OCI-LY1 (cell line): ENCODE results near the gene DAP.

Experiments used
- H2AFZ ChIP-seq: fragments of 200-600 bp; sonication (generic), shearing (Covaris generic); 2 replicates; pipeline ENCODE4 v1.6.0; 2014; ENCODE audit warnings: antibody characterized with exemption, mild to moderate bottlenecking, low read length
- H3F3A ChIP-seq: fragments of 200-600 bp; sonication (generic), shearing (Covaris generic); 2 replicates; pipeline ENCODE4 v1.6.0; 2014; ENCODE audit warnings: mild to moderate bottlenecking, antibody characterized with exemption, low read length, moderate library complexity; ENCODE audit not compliant: insufficient read depth
- H3K27ac ChIP-seq: fragments of 200-600 bp; sonication (generic); 2 replicates; pipeline ENCODE4 v1.5.1; 2014; ENCODE audit warnings: low read length, mixed run types, mild to moderate bottlenecking, low read depth; ENCODE audit not compliant: poor library complexity, severe bottlenecking
- H3K27me3 ChIP-seq: fragments of 200-600 bp; sonication (generic); 2 replicates; pipeline ENCODE4 v1.6.0; 2014; ENCODE audit warnings: antibody characterized with exemption, mild to moderate bottlenecking, low read length, moderate library complexity; ENCODE audit not compliant: insufficient read depth
- H3K36me3 ChIP-seq: fragments of 200-600 bp; sonication (generic); 2 replicates; pipeline ENCODE4 v1.6.1; 2014; ENCODE audit warnings: mild to moderate bottlenecking, antibody characterized with exemption, low read length, moderate library complexity, mixed read lengths; ENCODE audit not compliant: insufficient read depth
- H3K4me1 ChIP-seq: fragments of 200-600 bp; sonication (generic); 2 replicates; pipeline ENCODE4 v1.5.1; 2014; ENCODE audit warnings: mild to moderate bottlenecking, low read length, moderate library complexity; ENCODE audit not compliant: insufficient read depth, severe bottlenecking
- H3K4me2 ChIP-seq: fragments of 200-600 bp; sonication (generic), shearing (Covaris generic); 2 replicates; pipeline ENCODE4 v1.6.1; 2014; ENCODE audit warnings: low read length
- H3K4me3 ChIP-seq: fragments of 200-600 bp; sonication (generic); 2 replicates; pipeline ENCODE4 v1.5.1; 2014; ENCODE audit warnings: low read length, low read depth, mild to moderate bottlenecking, mixed read lengths; ENCODE audit not compliant: poor library complexity, severe bottlenecking
- H3K79me2 ChIP-seq: fragments of 200-600 bp; shearing (Covaris generic); 2 replicates; pipeline ENCODE4 v1.6.1; 2016; ENCODE audit warnings: mixed run types, low read length, mixed read lengths; ENCODE audit not compliant: insufficient read depth
- H3K9ac ChIP-seq: fragments of 200-600 bp; sonication (generic), shearing (Covaris generic); 2 replicates; pipeline ENCODE4 v1.6.1; 2014; ENCODE audit warnings: mild to moderate bottlenecking, low read length, mixed read lengths
- H3K9me2 ChIP-seq: fragments of 200-600 bp; sonication (generic), shearing (Covaris generic); 2 replicates; pipeline ENCODE4 v1.6.1; 2014; ENCODE audit warnings: low read depth, mild to moderate bottlenecking, low read length, mixed read lengths
- H3K9me3 ChIP-seq: fragments of 200-600 bp; shearing (Covaris generic); 2 replicates; pipeline ENCODE4 v1.6.1; 2014; ENCODE audit warnings: low read length, mixed read lengths
- H4K20me1 ChIP-seq: fragments of 200-600 bp; sonication (generic), shearing (Covaris generic); 2 replicates; pipeline ENCODE4 v1.6.0; 2016; ENCODE audit warnings: mild to moderate bottlenecking, low read length; ENCODE audit not compliant: insufficient read depth
- EZH2 ChIP-seq: fragments of 200-600 bp; sonication (generic), shearing (Covaris generic); IDR thresholded peaks from 2 replicates; pipeline ENCODE4 v1.8.0; 2017; ENCODE audit warnings: borderline replicate concordance, mixed run types, mild to moderate bottlenecking, antibody characterized with exemption, low read length, moderate library complexity, mixed read lengths
- TF ChIP-seq, protein P1 (sequence below): fragments of 200-600 bp; sonication (generic), shearing (Covaris generic); IDR thresholded peaks from 2 replicates; pipeline ENCODE4 v1.5.1; 2017; ENCODE audit warnings: mild to moderate bottlenecking, antibody characterized with exemption, low read length, moderate library complexity, mixed read lengths

Gene DAP

GRCh38 chr5:10734832-10735523 lies 26.1 kb downstream of the DAP start:
- Histone ChIP-seq H3K79me2 (no peaks in the 10 kb centered on the region), H3K9me2 (no peaks in the 10 kb centered on the region), H3K4me1 (peaks cover 30% of the 10 kb centered on the region), H3K36me3 (peaks cover 29% of the 10 kb centered on the region), H3K4me2 (no peak overlapping the region), H4K20me1 (no peaks in the 10 kb centered on the region), H3F3A (no peaks in the 10 kb centered on the region), H3K9ac (no peak overlapping the region; the same call in 1 of the 2 replicates), H3K4me3 (no peak overlapping the region), H3K9me3 (no peaks in the 10 kb centered on the region), H3K27ac (peak overlapping the region; percentile 87), H3K27me3 (no peaks in the 10 kb centered on the region), H2AFZ (no peak overlapping the region)
- no peak for TF ChIP-seq EZH2
- TF ChIP-seq, protein P1, sequence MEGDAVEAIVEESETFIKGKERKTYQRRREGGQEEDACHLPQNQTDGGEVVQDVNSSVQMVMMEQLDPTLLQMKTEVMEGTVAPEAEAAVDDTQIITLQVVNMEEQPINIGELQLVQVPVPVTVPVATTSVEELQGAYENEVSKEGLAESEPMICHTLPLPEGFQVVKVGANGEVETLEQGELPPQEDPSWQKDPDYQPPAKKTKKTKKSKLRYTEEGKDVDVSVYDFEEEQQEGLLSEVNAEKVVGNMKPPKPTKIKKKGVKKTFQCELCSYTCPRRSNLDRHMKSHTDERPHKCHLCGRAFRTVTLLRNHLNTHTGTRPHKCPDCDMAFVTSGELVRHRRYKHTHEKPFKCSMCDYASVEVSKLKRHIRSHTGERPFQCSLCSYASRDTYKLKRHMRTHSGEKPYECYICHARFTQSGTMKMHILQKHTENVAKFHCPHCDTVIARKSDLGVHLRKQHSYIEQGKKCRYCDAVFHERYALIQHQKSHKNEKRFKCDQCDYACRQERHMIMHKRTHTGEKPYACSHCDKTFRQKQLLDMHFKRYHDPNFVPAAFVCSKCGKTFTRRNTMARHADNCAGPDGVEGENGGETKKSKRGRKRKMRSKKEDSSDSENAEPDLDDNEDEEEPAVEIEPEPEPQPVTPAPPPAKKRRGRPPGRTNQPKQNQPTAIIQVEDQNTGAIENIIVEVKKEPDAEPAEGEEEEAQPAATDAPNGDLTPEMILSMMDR = no peak

GRCh38 chr5:10734037-10734709 lies 26.9 kb downstream of the DAP start:
- H3K9ac ChIP-seq = no peak overlapping the region
- peaks cover 21% of the 10 kb centered on the region for H3K36me3 ChIP-seq
- no peaks in the 10 kb centered on the region for H3K9me3 ChIP-seq
- no peak overlapping the region for H3K27ac ChIP-seq
- H3K4me3 ChIP-seq = no peak overlapping the region
- TF ChIP-seq EZH2 = no peak
- TF ChIP-seq, protein P1 = no peak
- no peaks in the 10 kb centered on the region for H4K20me1 ChIP-seq
- H3K79me2 ChIP-seq = no peaks in the 10 kb centered on the region
- H3K4me2 ChIP-seq = no peak overlapping the region
- no peaks in the 10 kb centered on the region for H3K27me3 ChIP-seq
- H3F3A ChIP-seq = no peaks in the 10 kb centered on the region
- no peaks in the 10 kb centered on the region for H3K9me2 ChIP-seq
- peaks cover 30% of the 10 kb centered on the region for H3K4me1 ChIP-seq
- no peak overlapping the region for H2AFZ ChIP-seq

DNA sequence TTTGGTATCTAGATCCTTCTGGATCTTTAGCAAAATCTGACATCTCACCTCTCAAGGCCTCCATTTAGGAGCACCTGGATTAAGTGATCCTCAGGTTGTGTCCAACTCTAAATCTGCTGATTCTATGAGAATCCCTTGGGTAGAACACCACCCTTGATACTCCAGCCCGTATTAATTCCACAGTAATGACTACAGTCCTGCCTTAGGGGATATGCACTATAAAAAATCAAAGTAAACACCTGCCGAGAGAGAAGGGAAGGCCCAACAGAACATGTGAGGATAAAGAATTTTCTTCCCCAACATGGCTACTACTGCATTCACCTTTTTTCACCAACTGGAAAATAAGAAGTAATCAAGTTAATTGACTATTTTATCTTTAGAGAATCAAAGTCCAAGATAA lies 27.6 kb downstream of the DAP start:
- no peaks in the 10 kb centered on the region for H3F3A ChIP-seq
- H2AFZ ChIP-seq = no peak overlapping the region
- no peaks in the 10 kb centered on the region for H3K9me2 ChIP-seq
- peaks cover 21% of the 10 kb centered on the region; the same call in 1 of the 2 replicates for H3K36me3 ChIP-seq
- no peak overlapping the region for H3K27ac ChIP-seq
- H3K4me3 ChIP-seq = no peak overlapping the region
- H3K9ac ChIP-seq = no peak overlapping the region
- H3K4me1 ChIP-seq = peaks cover 30% of the 10 kb centered on the region
- no peaks in the 10 kb centered on the region for H3K27me3 ChIP-seq
- no peaks in the 10 kb centered on the region for H3K9me3 ChIP-seq
- H3K79me2 ChIP-seq = no peaks in the 10 kb centered on the region
- no peak overlapping the region for H3K4me2 ChIP-seq
- TF ChIP-seq EZH2 = no peak
- TF ChIP-seq, protein P1 = no peak
- H4K20me1 ChIP-seq = no peaks in the 10 kb centered on the region
